GM15510 (cell line): Measurements from ENCODE around the gene CRELD2.

ENCODE experiments used
- POLR2A ChIP-seq: IDR thresholded peaks from 3 replicates; pipeline ENCODE4 v1.6.1; 2011; ENCODE audit warnings: borderline replicate concordance; ENCODE audit not compliant: insufficient read length; ENCODE audit errors: extremely low read depth

The CRELD2 gene

DNA sequence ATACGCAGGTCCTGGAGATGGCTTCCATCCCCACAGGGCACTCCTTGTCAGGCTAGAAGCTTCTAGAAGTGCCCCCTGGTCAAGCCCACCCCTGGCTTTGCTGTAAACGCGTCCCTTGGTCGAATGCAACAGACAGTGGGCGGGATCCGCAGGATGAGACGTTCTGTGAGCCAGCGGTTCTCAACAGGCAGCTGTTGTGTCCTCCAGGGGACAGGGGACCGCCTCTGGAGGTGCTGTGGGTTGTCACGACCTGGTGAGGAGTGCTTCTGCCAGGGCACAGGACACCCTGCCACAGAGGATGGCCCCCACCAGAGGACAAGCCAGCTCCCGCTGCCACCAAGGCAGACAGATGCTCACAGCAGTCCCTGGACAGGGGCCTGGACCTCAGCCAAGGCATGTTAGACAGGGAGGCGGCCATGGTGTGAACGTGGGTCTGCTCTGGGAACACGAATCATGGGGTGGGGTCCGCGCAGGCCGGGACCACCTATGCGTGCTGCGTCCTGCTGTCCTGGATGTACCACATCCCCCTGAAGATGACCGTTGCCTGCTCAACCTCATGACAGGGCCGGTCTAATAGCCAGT lies 11.7 kb downstream of the CRELD2 start:
- TF ChIP-seq POLR2A, result no peak

DNA sequence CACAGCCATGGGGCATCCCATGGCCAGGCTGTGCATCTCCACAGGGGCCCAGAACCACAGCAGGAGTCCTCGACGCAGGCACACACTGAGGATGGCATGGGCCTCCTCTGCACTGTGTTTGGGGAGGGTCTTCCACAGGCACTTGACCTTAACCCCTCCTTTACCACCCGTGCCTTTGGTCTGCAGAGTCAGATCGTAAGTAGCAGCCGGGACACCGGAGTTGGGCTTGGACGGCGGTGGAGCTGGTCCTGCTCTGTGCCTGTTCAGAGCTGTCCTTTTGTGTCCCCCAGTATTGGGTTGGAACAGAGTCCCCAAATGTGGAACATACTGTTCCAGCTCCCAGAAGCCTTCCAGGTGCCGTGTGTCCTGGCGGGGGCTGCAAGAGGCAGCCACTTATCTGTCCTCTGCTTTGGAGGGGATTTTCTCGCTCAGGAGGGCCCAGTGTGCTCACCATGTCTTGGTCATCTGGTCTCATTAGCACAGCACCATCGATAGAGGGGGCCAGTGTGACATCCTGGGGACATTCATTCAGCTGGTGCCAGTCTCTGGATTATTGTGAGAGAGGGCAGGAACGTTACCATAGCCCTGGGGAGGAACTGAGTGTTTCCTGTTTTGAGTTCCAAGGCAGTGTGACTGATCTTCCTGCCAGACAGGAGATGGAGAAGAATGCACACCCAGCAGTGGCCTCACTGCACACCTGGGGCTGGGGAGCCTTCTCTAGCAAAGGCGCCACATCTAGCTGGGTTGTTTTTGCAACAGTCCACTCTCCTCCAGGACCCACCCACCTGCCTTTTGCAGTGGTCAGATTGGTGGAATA lies 12.4 kb downstream of the CRELD2 start:
- TF ChIP-seq POLR2A, result no peak

DNA sequence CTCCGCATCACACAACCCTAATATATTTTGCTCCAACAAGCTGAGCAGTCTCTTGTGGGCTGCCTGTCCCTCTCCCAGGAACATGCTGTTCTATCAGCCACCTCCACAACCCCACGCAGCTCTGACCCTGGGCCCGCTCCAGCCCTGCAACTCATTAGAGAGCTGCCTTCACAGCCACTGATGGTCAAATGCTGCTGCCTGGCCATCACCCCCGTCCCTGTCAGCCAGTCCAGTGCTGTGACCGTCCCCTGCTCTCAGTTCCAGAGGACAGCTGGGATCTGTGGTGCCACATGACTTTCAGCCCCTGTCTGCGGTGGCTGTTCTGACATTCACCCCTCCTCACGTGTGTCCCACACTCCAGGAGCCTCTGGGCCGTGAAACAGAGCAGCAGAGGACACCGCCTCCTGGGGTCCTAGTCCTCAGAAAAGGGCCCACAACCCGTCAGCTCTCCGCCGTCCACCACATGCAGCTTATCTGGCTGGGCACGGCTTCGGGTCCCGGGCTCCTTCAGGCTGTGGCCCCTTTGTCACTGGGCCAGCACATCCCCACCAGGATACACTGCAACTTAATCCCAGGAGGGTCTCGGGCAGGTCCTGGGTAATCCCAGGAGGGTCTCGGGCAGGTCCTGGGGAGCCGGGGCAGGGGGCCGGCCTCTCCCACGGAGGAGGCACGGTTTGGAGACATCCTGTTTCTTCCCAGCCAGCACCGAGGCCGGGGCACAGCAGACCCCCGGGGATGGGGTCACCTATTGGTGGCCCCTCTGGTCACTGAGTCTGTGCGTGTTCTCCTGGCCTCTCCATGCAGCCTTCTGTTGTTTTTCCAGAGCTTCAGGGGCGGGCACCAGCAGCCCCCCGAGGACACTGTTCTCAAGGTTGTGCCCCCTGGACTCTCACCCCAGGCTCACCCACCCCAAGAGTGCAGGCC lies 15.1 kb downstream of the CRELD2 start:
- no peak for TF ChIP-seq POLR2A

DNA sequence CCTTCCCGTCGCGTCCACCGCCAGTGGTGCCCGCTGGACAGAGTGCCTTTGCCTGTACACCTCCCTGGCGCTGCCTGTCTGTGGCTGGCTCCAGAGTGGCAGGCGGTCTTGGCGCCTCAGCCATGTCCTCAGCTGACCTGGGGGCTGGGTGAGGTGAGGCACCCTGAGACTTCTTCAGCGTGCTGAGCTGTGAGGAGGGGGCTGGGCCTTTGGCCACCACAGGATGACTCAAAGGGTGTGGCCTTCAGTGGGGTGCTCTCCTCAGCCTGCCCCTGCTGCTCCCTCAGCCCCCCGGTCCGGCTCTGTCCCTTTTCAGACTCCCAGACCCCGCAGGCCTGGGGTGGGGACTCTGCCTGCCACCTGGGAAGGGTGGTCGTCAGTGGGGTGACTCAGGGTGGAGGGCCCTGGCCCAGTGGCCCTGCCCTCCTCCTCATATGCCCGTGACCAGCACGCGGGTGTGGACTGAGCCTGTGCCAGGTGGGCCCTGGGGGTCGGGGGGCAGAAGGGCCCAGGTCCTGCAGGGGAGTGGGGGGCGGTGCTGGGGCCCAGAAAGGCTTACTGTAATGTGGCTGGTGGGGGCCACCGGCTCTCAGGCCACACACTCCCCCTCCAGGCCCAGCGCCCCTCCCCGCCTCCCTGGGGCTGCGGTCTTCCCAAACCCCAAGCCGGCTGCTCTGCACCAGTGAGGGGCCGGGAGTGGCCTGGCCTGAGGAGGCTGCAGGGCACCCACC lies 15.9 kb downstream of the CRELD2 start:
- no peak for TF ChIP-seq POLR2A

DNA sequence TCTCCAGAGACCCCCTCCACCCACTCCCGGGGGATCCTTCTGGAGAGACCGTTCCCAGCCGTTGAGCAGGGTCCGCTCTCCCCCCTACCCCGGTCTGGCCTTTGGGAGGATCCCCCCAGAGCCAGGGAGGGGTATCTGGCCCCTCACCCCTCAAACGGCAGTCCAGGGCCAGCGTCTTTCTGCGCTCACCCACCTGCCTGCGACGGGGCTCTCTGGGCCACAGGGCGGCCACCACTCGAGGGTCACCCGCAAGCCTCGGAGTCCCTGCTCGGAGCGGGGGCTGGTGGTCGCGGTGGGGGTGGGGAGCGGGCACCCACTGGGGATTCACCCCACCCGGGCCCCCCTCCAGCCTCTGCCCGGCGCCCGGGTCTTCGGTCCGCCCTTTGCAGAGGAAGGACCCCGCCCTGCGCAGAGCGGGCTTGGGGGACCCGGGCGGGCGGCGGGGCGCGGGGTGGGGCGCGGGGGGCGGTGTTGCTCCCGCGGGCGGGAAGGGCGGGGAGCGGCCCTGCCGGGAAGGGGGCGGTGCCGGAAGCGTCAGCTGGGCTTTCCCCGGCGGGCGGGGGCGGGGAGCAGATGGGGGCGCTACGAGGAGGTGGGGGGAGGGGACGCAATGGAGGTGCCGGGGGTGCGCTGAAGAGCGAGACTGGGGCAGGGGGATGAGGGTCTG lies 16.6 kb downstream of the CRELD2 start:
- TF ChIP-seq POLR2A, result no peak

DNA sequence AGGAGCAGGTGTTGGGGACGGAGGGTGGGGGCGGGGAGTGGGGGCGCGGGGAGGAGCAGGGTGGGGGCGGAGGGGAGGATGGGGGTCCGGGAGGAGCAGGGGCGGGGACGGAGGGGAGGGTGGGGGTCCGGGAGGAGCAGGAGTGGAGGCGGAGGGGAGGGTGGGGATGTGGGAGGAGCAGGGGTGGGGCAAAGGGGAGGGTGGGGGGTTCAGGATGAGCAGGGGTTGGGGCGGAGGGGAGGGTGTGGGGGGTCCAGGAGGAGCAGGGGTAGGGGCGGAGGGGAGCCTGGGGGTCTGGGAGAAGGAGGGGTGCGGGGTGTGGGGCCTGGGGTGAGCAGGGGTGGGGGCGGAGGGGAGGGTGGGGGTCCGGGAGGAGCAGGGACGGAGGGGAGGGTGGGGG lies 17.1 kb downstream of the CRELD2 start:
- no peak for TF ChIP-seq POLR2A

DNA sequence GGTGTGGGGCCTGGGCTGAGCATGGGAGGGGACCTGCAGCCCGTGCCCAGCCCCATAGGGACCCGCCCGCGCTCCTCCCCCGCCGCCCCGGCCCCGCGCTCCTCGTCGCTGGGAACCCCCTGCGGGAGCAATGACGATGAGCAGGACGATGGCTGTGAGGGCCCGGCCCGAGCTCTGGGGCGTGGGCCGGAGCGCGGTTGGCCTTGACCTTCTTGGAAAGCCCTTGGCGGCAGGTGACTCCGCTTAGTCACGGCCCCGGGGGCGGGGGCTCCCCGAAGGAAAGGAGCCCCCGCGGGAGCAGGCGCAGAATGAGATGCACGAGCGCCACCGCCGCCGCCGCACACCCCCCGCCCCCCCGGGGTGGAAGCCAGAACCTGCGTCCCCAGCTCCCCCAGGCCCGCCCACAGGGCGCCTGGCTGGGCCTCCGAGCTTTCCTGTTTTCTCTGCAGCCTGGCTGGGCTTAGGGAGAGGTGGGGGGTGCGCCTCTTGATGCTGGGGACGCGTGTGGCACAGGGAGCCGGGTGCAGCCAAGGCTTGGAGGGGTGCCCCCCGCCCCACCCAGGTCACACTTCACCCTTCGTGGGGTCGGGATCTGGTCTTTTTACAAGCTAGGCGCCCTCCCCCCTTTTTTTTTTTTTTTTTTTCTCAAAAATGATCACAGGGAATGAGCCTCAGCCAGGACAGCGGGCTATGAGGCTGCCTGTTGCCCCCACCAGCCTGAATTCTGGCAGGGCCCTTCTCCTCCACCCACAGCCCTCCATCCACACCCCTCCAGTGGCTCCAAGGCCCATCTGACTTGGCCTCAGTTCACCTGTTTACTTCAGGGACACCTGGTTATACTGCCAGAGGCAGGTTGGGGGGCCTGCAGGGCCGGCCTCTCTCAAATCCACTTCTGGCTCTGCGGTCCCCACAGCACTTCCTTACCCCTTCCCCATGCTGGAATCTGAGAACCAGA lies 17.9 kb downstream of the CRELD2 start:
- peak; percentile 46 for TF ChIP-seq POLR2A

DNA sequence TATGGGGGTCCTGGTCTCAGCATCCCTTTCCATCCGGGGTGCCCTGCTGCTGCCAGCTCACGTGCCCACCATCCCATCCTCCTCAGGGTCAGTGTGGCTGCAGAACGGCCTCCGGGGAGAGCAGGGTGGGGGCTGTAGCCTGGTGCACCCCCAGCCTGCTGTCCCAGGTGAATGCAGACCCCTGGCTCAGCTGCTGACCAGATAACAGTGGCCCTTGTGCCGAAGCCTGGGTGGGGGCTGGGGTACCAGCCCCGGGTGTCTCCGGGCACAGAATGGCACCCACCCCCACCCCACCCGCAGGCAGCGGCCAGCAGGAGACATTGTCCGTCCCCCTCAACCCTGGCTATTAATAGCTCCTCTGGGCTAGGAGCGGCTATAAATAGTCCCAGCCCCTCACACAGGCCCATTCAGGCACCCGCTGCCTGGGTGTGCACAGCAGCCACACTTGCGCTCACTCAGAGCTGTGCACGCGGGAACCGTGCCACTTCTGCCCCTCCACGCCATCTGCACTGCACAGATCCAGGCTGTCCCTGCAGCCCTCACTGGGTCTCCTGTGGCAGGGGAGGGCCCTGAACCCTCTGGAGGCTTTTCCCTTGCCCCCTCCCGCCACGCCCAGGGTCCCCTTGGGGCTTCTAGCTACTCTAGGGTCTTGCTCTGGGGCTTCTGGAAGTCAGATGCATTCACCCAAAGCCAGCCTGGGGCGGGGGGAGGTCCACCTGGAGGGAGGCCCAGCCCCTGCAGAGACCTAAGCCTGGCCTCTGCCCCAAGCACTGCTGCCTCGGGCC lies 18.7 kb downstream of the CRELD2 start:
- TF ChIP-seq POLR2A, result no peak

DNA sequence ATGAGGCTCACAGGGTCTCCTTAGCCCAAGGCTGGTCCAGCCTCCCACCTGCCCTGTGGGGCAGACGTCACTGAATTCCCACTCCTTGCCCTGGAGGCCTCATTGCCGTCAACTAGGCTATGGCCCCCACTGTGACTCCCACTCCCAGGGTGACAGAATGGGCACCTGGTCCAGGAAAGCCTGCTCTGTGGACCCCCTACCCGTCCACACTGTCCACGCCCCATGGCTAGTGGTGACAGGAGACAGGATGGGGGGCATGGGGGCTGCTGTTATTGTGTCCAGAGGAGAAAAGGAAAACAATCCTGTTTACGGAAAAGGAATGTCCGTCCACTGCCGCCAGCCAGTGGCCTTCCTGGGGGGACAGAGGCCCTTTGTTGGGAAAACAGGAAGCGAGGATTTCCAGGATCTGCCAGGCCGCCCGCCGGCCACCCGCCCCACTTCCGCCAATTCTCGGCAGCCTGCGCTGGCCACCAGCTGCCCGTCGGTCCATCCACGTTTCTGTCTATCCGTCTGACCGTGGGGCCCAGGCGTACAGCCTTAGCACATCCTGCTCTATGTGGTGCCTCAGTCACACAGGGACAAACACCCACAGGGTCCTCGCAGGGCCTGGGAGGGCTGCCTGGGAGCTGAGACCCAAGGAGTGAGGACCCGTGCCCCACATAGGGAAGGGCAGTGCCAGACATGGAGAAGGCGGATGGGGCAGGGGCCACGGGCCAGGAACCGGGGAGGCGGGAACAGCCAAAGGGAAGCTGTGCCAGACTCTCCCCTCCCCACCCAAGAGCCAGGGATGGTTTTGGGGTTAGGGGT lies 19.5 kb downstream of the CRELD2 start:
- TF ChIP-seq POLR2A, result no peak

DNA sequence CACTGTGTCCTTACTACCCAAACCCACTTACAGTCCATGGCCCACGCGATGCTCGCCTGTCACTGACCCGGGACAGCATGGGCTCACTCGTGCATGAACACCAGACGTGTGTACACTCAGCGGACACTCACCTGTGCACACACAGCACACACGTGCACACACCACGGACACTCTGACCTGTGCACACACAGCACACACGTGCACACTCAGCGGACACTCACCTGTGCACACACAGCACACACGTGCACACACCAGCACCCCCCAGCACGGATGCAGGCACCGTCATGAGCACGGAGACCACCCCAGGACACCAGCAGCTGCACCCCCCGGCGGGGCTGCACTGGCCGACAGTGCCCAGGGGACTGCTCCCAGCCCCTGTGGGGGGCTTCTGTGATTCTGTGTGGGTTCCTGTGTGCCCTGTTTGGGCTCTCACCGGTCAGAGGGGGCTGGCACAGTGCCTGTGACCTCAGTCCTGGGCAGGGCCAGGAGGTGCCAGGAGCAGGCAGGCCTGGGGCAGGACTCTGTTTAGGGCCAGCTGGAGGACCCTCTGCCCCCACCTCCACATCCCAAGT lies 20.2 kb downstream of the CRELD2 start:
- TF ChIP-seq POLR2A, result no peak
